ENCODE data around the gene UBQLN4.

The UBQLN4 gene

GRCh38 chr1:156019946-156020292, 33.7 kb downstream of the UBQLN4 start:
- Histone ChIP-seq H2BK5ac (ENCODE audit: low read depth, low read length, poor library complexity, severe bottlenecking) (no peak overlapping the region), H2AFZ (ENCODE audit: low read depth, low read length) (no peak overlapping the region), H3K79me1 (replicated peaks; ENCODE audit: low read length, poor library complexity, severe bottlenecking) (peaks cover 4% of the 10 kb centered on the region), H2BK12ac (ENCODE audit: low read length in 2 of 2) (no peak overlapping the region), H3K4me3 (ENCODE audit: insufficient read depth in 1 of 2, low read depth in 1 of 2, low read length in 2 of 2) (peak overlapping the region; percentile 82 to 92), H3K4me1 (ENCODE audit: control insufficient read depth, insufficient read depth, low read depth, low read length) (peaks cover 3% of the 10 kb centered on the region), H4K91ac (ENCODE audit: low read length) (no peak overlapping the region), H3K27me3 (ENCODE audit: control insufficient read depth in 1 of 2, insufficient read depth in 1 of 2, low read length in 2 of 2) (peaks cover 0 to 3% of the 10 kb centered on the region in 2 experiments), H3K9ac (ENCODE audit: low read length) (peak overlapping the region; percentile 92), H2BK15ac (ENCODE audit: low read depth, poor library complexity, severe bottlenecking) (no peak overlapping the region), H3K27ac (ENCODE audit: low read length, poor library complexity, severe bottlenecking) (no peak overlapping the region), H3K23ac (ENCODE audit: low read length in 2 of 2) (peak overlapping the region in 1 of 2 experiments; percentile 42), H3K18ac (ENCODE audit: low read depth in 1 of 2, low read length in 2 of 2) (no peak overlapping the region), H4K8ac (ENCODE audit: low read length) (no peak overlapping the region), H3K4me2 (ENCODE audit: low read length, poor library complexity, severe bottlenecking) (peak overlapping the region; percentile 92), H2AK5ac (ENCODE audit: low read length, severe bottlenecking) (no peak overlapping the region), H3K36me3 (ENCODE audit: control insufficient read depth in 1 of 2, insufficient read depth in 2 of 2, low read depth in 1 of 2, low read length in 2 of 2) (peaks cover 27 to 33% of the 10 kb centered on the region in 2 experiments), H3K4ac (ENCODE audit: low read depth in 1 of 2, low read length in 2 of 2) (no peak overlapping the region), H3K14ac (ENCODE audit: low read length in 2 of 2) (no peak overlapping the region), H3K9me3 (ENCODE audit: control insufficient read depth, low read length) (no peaks in the 10 kb centered on the region), H2BK120ac (ENCODE audit: low read depth, low read length) (no peak overlapping the region)
- 79% methylated on average over 8 of the region's 8 CpGs for WGBS
- no peak for DNase-seq

GRCh38 chr1:156014829-156015228, 38.8 kb downstream of the UBQLN4 start:
- Histone ChIP-seq H3K23ac (ENCODE audit: low read length in 2 of 2) (no peak overlapping the region), H2BK5ac (ENCODE audit: low read depth, low read length, poor library complexity, severe bottlenecking) (no peak overlapping the region), H2BK120ac (ENCODE audit: low read depth, low read length) (no peak overlapping the region), H3K9ac (ENCODE audit: low read length) (no peak overlapping the region), H3K27me3 (ENCODE audit: control insufficient read depth in 1 of 2, insufficient read depth in 1 of 2, low read length in 2 of 2) (no peaks in the 10 kb centered on the region), H4K91ac (ENCODE audit: low read length) (no peak overlapping the region), H3K9me3 (ENCODE audit: control insufficient read depth, low read length) (no peaks in the 10 kb centered on the region), H3K18ac (ENCODE audit: low read depth in 1 of 2, low read length in 2 of 2) (no peak overlapping the region), H2AK5ac (ENCODE audit: low read length, severe bottlenecking) (no peak overlapping the region), H2BK12ac (ENCODE audit: low read length in 2 of 2) (no peak overlapping the region), H3K4me1 (ENCODE audit: control insufficient read depth, insufficient read depth, low read depth, low read length) (peaks cover 2% of the 10 kb centered on the region), H3K4me3 (ENCODE audit: insufficient read depth in 1 of 2, low read depth in 1 of 2, low read length in 2 of 2) (no peak overlapping the region), H4K8ac (ENCODE audit: low read length) (no peak overlapping the region), H3K27ac (ENCODE audit: low read length, poor library complexity, severe bottlenecking) (no peak overlapping the region), H3K14ac (ENCODE audit: low read length in 2 of 2) (no peak overlapping the region), H3K79me1 (replicated peaks; ENCODE audit: low read length, poor library complexity, severe bottlenecking) (peaks cover 22% of the 10 kb centered on the region), H3K4ac (ENCODE audit: low read depth in 1 of 2, low read length in 2 of 2) (no peak overlapping the region), H2BK15ac (ENCODE audit: low read depth, poor library complexity, severe bottlenecking) (no peak overlapping the region), H3K4me2 (ENCODE audit: low read length, poor library complexity, severe bottlenecking) (no peak overlapping the region), H3K36me3 (ENCODE audit: control insufficient read depth in 1 of 2, insufficient read depth in 2 of 2, low read depth in 1 of 2, low read length in 2 of 2) (peaks cover 54 to 79% of the 10 kb centered on the region in 2 experiments), H2AFZ (ENCODE audit: low read depth, low read length) (no peak overlapping the region)
- DNase-seq = no peak
- WGBS = 94% methylated on average over 7 of the region's 7 CpGs

- peaks cover 56 to 80% of the 10 kb centered on the region in 2 experiments for H3K36me3 ChIP-seq (ENCODE audit: control insufficient read depth in 1 of 2, insufficient read depth in 2 of 2, low read depth in 1 of 2, low read length in 2 of 2)
- H3K27ac ChIP-seq (ENCODE audit: low read length, poor library complexity, severe bottlenecking) = no peak overlapping the region
- DNase-seq = no peak
- no peak overlapping the region for H2BK120ac ChIP-seq (ENCODE audit: low read depth, low read length)
- H3K4me1 ChIP-seq (ENCODE audit: control insufficient read depth, insufficient read depth, low read depth, low read length) = peaks cover 2% of the 10 kb centered on the region
- H3K27me3 ChIP-seq (ENCODE audit: control insufficient read depth in 1 of 2, insufficient read depth in 1 of 2, low read length in 2 of 2) = no peaks in the 10 kb centered on the region
- H3K23ac ChIP-seq (ENCODE audit: low read length in 2 of 2) = no peak overlapping the region
- H4K8ac ChIP-seq (ENCODE audit: low read length) = no peak overlapping the region
- H2AK5ac ChIP-seq (ENCODE audit: low read length, severe bottlenecking) = no peak overlapping the region
- H3K4ac ChIP-seq (ENCODE audit: low read depth in 1 of 2, low read length in 2 of 2) = no peak overlapping the region
- no peak overlapping the region for H4K91ac ChIP-seq (ENCODE audit: low read length)
- H3K9me3 ChIP-seq (ENCODE audit: control insufficient read depth, low read length) = no peaks in the 10 kb centered on the region
- no peak overlapping the region for H3K9ac ChIP-seq (ENCODE audit: low read length)
- H2BK5ac ChIP-seq (ENCODE audit: low read depth, low read length, poor library complexity, severe bottlenecking) = no peak overlapping the region
- H3K4me3 ChIP-seq (ENCODE audit: insufficient read depth in 1 of 2, low read depth in 1 of 2, low read length in 2 of 2) = no peak overlapping the region
- H3K4me2 ChIP-seq (ENCODE audit: low read length, poor library complexity, severe bottlenecking) = no peak overlapping the region
- no peak overlapping the region for H3K18ac ChIP-seq (ENCODE audit: low read depth in 1 of 2, low read length in 2 of 2)
- peaks cover 19% of the 10 kb centered on the region for H3K79me1 ChIP-seq (replicated peaks; ENCODE audit: low read length, poor library complexity, severe bottlenecking)
- H2AFZ ChIP-seq (ENCODE audit: low read depth, low read length) = no peak overlapping the region
- 100% methylated on average over 4 of the region's 4 CpGs for WGBS
- H3K14ac ChIP-seq (ENCODE audit: low read length in 2 of 2) = no peak overlapping the region
- no peak overlapping the region for H2BK12ac ChIP-seq (ENCODE audit: low read length in 2 of 2)
- H2BK15ac ChIP-seq (ENCODE audit: low read depth, poor library complexity, severe bottlenecking) = no peak overlapping the region
These were observed 41.4 kb downstream of the UBQLN4 start for GRCh38 chr1:156012051-156012817.

- Histone ChIP-seq H3K4me2 (ENCODE audit: low read length, poor library complexity, severe bottlenecking) (no peak overlapping the region), H2BK120ac (ENCODE audit: low read depth, low read length) (no peak overlapping the region), H3K4me3 (ENCODE audit: insufficient read depth in 1 of 2, low read depth in 1 of 2, low read length in 2 of 2) (no peak overlapping the region), H3K27ac (ENCODE audit: low read length, poor library complexity, severe bottlenecking) (no peak overlapping the region), H2AFZ (ENCODE audit: low read depth, low read length) (no peak overlapping the region), H2BK15ac (ENCODE audit: low read depth, poor library complexity, severe bottlenecking) (no peak overlapping the region), H2BK12ac (ENCODE audit: low read length in 2 of 2) (no peak overlapping the region), H2BK5ac (ENCODE audit: low read depth, low read length, poor library complexity, severe bottlenecking) (no peak overlapping the region), H3K4me1 (ENCODE audit: control insufficient read depth, insufficient read depth, low read depth, low read length) (peaks cover 4% of the 10 kb centered on the region), H3K27me3 (ENCODE audit: control insufficient read depth in 1 of 2, insufficient read depth in 1 of 2, low read length in 2 of 2) (no peaks in the 10 kb centered on the region), H2AK5ac (ENCODE audit: low read length, severe bottlenecking) (no peak overlapping the region), H3K9me3 (ENCODE audit: control insufficient read depth, low read length) (no peaks in the 10 kb centered on the region), H3K79me1 (replicated peaks; ENCODE audit: low read length, poor library complexity, severe bottlenecking) (peaks cover 15% of the 10 kb centered on the region), H4K8ac (ENCODE audit: low read length) (no peak overlapping the region), H3K4ac (ENCODE audit: low read depth in 1 of 2, low read length in 2 of 2) (no peak overlapping the region), H3K14ac (ENCODE audit: low read length in 2 of 2) (no peak overlapping the region), H3K18ac (ENCODE audit: low read depth in 1 of 2, low read length in 2 of 2) (no peak overlapping the region), H4K91ac (ENCODE audit: low read length) (no peak overlapping the region), H3K36me3 (ENCODE audit: control insufficient read depth in 1 of 2, insufficient read depth in 2 of 2, low read depth in 1 of 2, low read length in 2 of 2) (peaks cover 42 to 63% of the 10 kb centered on the region in 2 experiments), H3K23ac (ENCODE audit: low read length in 2 of 2) (no peak overlapping the region), H3K9ac (ENCODE audit: low read length) (no peak overlapping the region)
- WGBS = 69% methylated on average over 3 of the region's 3 CpGs
- no peak for DNase-seq
These were observed 44.2 kb downstream of the UBQLN4 start for GRCh38 chr1:156009404-156009803.

All from mesenchymal stem cell (in vitro differentiated cells and primary cell).